GM19351 (cell line): Measurements from ENCODE around the gene FBXO7.

ENCODE experiments used
- ATAC-seq: cut with Tn5 transposase; IDR thresholded peaks from one replicate; pipeline ENCODE4 v1.9.1; 2021; ENCODE audit warnings: mild to moderate bottlenecking, moderate library complexity; ENCODE audit not compliant: unreplicated experiment

FBXO7 gene

GRCh38 chr22:32548039-32548438, 73.4 kb downstream of the FBXO7 start:
- no peak for ATAC-seq
